Epithelial cell of esophagus (primary cell): Measurements from ENCODE around the gene TBL3.

Experiments
- DNase-seq: peaks from one replicate; pipeline ENCODE4 v3.0.0; 2010; ENCODE audit warnings: low read depth
- H3K4me3 ChIP-seq: 2 replicates; pipeline ENCODE4 v1.5.1; 2011; ENCODE audit warnings: mild to moderate bottlenecking, low read length, control low read depth
- TF ChIP-seq, protein P1 (sequence below): IDR thresholded peaks from 2 replicates; pipeline ENCODE4 v1.5.1; 2011; ENCODE audit warnings: low read depth, mild to moderate bottlenecking, low read length, control low read depth, inconsistent platforms; ENCODE audit not compliant: insufficient read depth; ENCODE audit errors: missing control alignments

The TBL3 gene

DNA sequence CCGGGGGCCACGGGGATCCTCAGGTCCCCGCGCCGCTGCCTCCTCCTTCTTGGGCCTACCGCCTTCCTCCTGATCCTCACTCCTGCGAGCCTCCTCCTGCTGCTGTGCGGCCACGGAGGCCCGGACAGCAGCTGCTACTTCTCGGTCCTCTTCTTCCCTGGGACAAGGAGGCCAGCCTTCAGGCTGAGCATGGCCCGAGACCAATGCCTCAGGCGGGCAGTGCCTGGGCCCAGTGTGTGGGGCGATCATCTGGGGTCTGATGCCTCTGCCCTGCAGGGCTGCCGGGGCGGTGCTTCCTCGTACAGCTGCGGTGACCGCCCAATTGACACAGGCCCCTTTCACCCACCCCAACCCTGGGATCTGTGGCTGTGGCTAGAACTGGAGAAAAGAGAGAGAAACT is 29.2 kb downstream of the TBL3 start:
- H3K4me3 ChIP-seq = no peak overlapping the region
- TF ChIP-seq, protein P1, sequence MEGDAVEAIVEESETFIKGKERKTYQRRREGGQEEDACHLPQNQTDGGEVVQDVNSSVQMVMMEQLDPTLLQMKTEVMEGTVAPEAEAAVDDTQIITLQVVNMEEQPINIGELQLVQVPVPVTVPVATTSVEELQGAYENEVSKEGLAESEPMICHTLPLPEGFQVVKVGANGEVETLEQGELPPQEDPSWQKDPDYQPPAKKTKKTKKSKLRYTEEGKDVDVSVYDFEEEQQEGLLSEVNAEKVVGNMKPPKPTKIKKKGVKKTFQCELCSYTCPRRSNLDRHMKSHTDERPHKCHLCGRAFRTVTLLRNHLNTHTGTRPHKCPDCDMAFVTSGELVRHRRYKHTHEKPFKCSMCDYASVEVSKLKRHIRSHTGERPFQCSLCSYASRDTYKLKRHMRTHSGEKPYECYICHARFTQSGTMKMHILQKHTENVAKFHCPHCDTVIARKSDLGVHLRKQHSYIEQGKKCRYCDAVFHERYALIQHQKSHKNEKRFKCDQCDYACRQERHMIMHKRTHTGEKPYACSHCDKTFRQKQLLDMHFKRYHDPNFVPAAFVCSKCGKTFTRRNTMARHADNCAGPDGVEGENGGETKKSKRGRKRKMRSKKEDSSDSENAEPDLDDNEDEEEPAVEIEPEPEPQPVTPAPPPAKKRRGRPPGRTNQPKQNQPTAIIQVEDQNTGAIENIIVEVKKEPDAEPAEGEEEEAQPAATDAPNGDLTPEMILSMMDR = no peak
- no peak for DNase-seq

DNA sequence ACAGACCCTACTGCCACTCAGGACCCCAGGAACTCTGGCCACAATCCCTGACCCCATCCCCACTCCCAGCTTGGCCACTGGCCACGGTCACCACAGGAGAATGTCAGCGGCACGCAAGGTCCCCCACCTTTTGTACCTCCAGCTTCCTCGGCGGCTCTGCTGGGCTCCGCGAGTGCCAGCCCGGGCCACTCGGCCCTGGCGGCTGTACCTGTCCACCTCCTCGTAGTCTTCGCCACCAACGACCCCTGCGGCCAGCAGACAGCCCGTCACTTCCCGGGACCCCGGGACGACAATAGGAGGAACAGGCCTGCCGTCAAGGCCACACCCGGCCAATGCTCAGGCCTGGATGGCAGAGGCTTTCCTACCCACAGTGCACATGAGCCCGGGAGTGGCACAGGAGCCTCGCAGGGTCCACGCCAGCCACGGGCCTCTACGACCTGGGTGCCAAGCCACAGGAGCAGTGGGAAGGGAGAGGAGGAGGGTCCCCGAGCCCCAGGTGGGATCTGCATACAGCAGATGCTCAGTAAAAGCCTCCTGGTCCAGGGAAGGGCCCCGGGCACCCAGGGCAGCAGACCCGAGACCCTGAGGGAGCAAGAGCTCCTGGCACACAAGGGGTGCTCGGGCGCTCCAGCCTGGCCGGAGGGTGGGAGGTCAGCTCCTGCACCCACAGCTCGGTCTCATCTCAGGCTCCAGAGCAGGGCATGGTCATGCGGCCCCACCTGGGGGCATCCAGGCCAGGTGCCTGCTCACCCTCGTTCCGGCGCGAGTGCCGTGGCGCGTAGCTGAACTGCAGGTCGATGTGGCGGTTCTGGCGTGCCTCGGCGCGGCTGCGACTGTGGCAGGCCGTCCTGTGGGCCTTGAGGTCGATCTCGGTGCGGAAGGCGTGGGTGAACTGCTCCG is 29.9 kb downstream of the TBL3 start:
- no peak for DNase-seq
- no peak overlapping the region for H3K4me3 ChIP-seq
- TF ChIP-seq, protein P1 = no peak

DNA sequence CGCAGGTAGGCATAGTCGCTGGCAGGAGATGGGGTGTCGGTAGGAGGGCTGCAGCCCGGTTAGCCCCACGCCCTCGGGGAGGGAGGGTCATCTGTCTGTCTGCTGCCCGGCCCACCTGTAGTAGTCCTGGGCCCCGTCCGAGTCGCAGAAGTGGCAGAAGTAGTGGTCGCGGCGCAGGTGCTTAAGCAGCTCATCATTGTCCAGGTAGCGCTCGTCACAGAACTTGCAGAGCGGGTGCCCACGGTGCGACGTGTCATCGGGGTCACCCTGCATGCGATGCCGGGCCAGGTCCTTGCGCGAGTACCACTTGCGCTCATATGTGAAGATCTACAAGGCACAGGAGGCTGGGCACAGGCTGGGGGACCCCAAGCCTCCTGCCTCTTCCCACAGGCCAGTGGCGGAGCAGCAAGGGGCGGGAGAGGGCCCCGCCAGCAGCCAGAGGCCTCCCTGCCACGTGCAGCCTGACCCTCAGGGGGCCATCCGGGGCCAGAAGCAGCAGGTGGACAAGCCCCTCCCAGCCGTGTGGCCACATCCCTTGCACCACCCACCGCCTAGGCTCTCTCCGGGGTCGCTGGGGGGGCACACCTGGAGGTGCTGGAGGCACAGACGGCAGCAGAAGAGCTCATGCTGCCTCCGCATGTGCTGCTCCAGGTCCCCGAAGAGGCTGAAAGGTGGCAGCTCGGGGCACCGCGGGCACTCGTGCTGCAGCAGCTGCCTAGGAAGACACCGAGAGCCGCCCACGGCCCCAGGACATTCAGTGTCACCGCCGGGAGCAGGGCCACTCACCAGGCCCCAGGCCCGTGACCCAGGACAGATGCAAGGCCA is 30.8 kb downstream of the TBL3 start:
- no peak overlapping the region for H3K4me3 ChIP-seq
- no peak for DNase-seq
- TF ChIP-seq, protein P1 = no peak

DNA sequence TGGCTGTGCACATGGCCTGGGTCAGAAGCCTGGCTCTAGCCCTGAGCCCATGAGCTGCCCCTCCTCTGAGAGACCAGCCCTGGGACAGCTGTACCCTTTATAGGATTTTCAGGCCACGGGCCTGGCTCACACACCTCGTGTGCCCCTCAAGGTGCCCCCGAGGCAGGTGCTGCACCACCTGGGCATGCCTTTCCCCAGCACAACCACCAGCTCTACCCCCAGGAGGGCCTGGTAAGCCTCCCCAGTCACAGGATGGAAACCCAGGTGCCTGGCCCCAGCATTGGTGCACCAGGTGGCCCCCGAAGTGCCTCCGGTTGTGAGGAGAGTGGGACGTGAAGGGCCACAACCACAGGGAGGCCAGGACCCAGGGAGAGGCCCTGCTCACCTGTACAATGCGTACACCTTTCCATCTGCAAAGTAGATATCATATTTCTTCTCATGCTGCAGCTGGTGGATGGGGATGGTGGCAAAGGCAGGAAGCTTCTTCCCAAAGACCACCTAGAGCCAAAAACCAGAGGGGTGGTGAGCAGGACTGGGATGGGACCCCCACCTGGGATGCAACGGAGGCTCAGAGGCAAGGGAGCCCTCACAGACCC is 31.5 kb downstream of the TBL3 start:
- no peak for DNase-seq
- TF ChIP-seq, protein P1 = no peak
- no peak overlapping the region for H3K4me3 ChIP-seq

DNA sequence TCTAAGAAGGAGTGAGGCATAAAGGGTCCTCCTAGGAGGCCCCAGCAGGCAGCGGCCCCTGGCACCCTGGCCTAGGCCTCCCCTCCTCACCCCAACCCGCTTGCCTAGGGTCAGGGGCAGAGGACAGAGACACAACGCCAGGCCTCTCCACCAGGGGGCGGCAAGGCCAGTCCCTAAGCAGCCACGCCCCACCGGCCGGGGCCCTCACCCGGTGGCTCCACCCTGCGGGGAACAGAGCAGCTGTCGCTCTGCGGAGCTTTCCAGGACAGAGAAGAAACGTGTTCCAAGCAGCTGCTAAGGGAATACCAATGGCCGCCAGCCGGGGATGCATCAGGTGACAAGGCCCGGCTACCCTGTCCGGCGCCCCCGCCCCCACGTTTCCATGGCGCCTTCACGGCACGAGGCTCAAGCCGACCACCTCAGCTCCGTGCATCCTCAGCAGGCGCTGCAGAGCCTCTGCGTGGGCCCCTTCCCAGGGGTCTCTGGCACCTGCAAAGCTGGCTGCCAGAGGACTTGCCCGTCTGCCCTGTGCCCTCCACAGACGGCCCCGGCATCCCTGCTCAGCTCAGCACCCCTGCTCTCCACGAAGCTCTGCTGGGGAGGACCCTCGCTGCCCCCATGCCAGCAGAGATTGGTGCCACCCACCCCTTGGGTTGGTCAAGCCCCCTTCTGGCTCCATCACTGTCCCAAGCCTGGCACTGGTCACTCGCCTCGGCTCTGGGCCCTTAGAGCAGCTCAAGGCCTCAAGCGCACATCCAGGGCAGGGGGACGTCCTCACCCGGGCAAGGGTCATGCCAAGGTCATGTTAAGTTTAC is 32.2 kb downstream of the TBL3 start:
- no peak overlapping the region for H3K4me3 ChIP-seq
- DNase-seq = peak; percentile 86
- TF ChIP-seq, protein P1 = peak; percentile 88

DNA sequence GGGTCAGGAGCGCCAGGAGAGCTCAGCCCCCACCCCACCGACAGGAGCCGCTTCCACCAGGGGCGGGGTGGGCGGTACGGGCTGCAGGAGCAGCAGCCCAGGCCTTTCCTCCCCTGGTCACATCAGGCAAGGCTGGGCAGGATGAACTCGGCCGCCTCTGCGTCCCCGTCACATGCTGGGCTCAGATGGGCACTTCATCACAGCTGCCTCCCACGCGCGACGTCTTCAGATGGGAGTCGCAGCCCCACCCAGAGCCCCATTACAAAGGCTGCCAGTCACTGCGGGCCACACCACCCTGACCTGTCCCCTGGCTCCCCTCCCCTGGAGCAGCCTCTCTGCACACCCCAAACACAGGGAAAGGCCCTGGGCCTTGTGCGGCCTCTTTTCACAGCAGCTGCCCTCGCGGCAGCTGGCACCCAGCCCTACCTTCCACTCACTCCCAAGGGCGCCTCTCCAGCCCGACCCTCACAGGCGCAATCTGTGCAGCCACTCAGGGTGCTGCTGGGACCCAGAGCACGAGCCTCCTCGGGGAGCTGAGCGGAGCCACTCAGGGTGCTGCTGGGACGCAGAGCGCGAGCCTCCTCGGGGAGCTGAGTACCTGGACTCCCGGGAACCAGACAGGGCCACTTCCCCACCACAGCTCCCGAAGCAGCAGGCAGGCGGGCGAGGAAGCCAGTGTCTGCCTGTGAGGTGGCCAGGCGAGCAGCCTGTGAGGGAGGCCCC is 33.1 kb downstream of the TBL3 start:
- no peak for DNase-seq

More for the DNA sequence above, 33.1 kb downstream of the TBL3 start:
- TF ChIP-seq, protein P1 = no peak
- no peak overlapping the region for H3K4me3 ChIP-seq
